ENCODE results near the gene HCRT. TPM values are rescaled to one million over a fixed set of nuclear protein-coding genes. Genes with fewer than 3 reads are reported as not detected.
"Not testable (repeated sequence)": the region's sequence is repeated elsewhere in the genome, so short reads cannot be mapped to it uniquely, and the experiment has no call there.

Gene HCRT
- total RNA-seq, 1 donor from 2014 or later, result not detected

DNA sequence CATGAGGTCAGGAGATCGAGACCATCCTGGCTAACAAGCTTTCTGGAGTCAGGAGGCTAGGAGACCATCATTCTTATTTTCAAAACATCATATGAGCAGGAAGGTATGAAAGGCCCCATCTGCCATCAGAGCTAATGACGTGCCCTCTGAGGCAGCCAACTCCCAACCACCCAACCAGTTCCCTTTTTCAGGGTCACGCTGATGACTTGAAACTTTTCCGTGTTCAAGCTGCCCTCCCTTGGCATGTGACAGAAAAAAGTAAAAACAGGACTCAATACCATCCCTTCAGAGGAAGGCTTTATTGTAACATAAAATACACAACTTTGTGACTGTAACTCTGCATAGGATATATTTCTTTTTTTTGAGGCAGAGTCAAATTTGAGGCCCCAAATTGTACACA lies 13.6 kb upstream of the HCRT start:
- DNase-seq (ENCODE audit: low read depth), result no peak

DNA sequence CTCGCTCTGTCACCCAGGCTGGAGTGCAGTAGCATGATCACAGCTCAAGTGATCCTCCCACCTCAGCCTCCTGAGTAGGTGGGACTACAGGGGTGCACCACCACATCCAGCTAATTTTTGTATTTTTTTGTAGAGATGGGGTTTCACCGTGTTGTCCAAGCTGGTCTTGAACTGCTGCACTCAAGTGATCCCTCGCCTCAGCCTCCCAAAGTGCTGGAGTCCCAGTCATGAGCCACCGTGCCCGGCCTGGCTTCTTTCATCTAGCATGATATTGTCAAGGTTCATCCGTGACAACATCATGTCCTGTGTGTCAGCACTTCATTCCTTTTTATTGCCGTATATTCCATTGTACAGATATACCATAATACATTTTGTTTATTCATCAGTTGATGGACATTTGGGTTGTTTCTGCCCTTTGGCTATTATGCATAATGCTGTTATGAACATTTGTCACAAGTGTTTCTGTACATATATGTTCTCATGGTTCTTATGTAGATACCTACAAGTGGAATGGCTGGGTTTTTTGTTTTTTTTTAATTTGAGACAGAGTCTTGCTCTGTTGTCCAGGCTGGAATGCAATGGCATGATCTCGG lies 12.4 kb upstream of the HCRT start:
- no peak for DNase-seq (ENCODE audit: low read depth)

DNA sequence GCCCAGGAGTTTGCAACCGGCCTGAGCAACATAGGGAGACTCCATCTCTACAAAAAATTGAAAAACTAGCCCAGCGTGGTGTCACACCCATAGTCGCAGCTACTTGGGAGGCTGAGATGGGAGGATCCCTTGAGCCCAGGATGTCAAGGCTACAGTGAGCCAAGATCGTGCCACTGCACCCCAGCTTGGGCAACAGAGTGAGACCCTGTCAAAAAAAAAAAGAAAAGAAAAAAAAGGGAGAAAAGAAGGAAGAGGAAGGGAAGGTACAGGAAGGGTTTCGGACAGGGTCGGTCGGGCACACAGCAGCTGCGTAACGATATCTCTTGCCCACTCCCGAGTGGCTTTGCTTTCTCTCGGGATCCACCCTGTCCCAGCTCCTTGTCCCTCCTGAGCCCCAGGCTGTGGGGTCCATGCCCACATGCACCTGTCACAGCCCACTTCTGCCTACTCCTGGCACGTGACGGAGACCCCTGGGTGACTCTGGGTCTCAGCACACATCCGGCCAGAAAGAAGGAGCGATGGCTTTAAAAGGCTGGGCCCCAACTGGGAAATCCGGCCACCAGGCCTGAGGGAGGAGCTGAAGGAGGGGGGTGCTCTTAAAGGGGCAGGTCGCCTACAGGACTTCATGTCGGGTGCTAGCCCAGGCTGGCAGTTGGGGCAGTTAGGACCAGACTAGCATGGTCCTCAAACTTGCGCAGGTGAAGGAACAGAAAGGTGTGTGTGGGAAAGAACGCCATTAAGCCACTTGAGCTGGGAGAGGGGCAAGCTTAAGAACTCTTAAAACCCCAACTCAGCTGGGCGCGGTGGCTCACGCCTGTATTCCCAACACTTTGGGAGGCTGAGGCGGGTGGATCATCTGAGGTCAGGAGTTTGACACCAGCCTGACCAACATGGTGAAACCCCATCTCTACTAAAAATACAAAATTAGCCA lies 9.0 kb upstream of the HCRT start, which contains the start of gene GHDC:
GHDC (minus strand) TSS at position 526 of the 931 bp plus-strand sequence. CDS start 913 bp downstream, outside the sequence.
- DNase-seq (ENCODE audit: low read depth), result peak; percentile 80

DNA sequence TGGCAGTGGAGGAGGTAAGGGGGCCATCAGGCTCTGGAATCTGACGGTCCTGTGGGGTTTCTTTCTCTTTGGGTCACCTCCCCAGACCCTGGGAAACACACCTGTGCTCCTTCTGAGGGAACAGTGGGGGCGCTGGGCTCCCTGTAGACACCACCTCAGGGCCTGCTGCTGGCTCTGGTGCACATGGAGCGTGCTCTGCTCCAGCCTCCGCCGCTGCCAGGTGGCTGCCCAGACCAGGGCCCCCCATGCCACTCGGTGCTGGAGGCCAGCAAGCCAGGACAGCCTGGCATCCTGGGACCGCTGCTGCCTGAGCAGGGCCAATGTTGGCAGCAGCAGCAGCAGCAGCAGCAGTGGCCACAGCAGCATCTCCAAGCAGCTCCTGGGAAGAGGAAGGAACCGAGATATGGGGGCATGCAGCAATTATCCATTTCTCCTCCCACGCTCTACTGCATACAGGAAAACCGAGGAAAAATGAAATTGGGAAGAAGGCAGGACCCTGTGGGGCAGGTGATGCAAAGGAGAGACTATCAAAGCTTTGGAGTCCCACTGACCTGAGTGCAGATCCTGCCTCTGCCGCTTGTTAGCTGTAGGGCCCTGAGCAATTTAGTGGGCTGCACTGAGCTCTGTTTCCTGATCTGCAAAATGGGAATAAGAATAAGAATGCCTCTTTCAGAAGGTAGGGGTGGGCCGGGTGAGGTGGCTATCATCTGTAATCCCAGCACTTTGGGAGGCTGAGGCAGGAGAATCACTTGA lies 8.1 kb upstream of the HCRT start:
- no peak for DNase-seq (ENCODE audit: low read depth)

DNA sequence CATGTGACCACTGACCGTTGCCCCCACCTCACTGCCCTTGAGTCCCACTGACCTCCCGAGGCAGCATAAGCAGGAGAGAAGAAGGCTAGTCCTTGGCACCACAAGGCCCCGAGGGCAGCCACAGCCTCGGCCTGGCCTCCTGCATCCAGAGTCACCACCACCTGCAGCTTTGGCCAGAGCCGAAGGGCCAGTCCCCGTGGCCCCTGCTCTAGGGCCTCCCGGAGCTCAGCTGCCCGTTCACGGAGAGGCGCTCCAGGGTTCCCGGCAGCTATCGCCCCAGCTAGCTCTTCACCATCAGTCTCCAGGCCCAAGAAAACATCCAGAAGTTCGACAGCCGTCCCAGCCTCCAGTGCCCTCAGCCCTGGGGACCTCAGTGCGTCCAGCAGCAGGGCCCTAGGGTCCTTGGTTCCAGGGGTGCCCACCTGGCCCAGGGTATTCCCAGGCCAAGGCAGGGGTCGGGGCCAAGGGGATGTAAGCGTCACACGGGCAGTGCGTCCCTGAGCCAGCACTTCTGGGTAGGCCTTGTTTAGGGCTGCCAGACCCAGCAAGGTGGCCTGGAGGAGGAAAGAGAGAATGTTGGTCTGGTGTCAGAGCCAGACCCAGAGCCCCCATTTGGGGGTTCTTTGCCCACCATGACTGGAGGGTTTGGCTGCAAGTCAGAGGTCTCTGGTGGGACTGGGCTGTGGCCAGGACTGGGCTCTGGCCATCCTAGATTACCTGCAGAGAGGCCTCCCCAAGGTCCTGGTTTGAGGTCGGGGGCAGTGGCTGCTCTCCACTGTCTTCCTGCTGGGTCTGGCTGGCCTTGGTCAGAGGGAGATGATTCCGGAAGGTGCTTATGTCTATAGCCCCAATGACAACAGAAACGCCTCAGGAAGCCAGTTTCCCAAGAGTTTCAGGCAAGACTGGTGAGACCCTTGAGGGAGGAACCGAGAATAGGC lies 7.2 kb upstream of the HCRT start:
- DNase-seq (ENCODE audit: low read depth), result no peak

DNA sequence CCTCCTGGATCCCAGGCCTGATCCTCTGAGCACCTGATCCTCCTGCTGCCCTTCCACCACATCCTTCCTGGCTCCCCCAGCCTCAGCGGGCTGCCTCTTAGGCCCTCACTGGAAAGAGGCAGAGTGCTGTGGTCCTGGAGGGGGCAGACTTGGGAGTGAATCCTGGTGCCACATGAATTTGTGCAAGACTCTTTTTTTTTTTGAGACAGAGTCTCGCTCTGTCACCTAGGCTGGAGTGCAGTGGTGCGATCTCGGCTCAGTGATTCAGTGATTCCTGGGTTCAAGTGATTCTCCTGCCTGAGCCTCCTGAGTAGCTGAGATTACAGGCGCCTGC lies 6.0 kb upstream of the HCRT start:
- DNase-seq (ENCODE audit: low read depth), result no peak

DNA sequence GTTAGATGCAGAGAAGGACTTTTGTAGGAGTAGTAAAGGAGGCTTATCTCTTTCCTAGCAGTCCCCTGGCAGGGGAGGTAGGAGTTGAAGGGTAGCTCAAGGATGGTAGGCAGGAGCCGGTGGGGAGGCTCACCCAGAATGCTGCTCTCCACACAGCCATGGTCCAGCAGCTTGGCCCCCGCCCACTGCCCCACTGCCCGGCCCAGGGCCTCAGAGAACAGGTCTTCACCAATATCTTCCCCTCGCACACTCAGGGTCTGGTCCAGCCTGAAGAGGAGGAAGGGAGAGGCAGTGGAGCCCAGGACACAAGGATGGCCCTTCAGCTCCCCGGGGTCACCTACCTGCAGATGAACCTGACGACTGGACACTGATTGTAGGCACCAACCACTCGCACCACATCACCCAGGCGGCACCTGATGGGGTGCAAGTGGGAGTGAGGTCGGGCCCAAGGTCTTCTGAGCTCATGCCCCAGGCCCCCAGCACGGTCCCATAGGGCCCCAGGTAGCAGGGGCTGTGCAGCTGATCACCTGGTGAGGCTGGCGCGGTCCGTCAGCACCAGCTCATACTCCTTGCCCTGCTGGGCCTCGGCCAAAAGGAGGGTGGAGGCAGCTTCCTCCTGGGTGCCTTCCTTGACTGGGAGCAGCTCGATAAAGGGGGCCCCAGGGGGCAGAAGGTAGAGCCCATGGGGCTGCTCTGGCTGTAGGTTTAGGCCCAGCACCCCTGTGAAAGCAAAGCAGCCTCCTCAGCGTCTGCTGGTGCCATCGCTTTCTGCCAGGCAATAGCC lies 5.4 kb upstream of the HCRT start:
- DNase-seq (ENCODE audit: low read depth), result no peak

DNA sequence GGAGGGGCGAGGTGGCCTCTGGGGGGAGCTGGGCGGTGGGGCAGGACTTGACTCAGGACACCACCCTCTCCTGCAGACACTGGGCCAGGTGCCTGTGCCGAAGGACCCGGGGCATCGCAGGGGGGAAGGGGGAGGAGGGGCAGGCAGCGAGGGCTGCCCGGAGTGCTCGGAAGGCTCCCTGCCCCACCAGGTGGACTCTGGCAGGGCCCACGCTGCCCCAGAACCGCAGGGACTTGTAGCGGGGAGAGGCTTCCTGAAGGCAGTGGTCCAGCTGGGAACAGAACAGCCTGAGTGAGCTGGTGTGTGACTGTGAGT lies 4.4 kb upstream of the HCRT start:
- no peak for DNase-seq (ENCODE audit: low read depth)

DNA sequence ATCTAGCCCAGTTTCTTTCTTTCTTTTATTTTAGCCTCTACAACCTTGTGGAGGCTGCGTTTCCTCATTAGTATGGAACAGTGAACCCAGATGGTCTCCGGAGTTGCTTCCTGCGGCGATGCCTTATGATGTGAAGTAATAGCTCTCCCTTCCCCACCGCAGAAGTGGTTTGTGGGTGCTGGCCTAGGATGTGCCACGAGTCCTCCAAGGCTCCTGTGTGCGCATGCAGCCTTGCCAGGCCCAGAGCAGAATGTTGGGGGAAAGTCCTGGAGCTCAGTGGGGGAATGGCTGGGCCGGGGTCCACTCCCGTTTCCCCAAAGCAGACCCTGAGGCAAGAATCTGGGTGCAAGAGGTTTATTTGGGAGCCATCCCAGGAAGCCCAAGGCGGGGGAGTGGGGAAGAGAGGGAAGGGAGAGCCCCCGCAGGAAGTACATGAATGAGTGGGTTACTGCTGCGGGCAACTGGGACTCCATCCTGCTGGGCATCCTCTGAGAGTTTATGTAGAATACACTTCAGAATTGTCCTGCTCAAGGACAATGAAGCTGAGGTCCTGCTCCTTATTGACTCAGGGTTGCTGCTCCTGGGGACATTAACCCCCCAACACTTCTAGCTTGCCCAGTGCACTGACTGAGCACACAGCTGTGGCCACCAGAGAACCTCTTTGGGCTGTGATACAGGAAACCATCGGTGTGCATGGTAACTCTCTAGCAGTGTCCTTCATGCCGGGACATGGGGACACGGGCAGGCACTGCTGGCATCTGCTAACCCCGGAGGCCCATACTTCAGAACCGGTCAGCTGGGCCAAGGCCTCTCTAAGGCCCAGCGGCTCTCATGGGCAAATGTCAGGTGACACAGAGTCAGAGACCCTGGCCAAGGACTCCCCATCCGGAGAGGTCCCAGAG lies 3.7 kb upstream of the HCRT start:
- DNase-seq (ENCODE audit: low read depth), result no peak

DNA sequence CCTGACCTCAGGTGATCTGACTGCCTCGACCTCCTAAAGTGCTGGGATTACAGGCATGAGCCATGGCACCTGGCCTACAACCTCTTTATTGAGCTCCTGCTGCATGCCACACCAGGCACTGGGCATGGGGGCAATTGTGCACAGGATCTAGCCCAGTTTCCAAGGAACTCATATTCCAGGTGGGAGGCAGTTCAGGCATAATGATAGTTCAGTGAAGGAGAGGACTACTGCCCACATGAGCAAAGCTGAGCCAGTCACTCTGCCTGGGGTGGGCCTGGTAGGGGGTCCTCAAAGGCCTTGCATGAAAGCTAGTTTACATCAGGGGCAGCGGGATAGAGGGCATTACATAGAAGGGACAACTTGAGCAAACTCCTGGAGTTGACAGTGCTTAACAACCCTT lies 2.6 kb upstream of the HCRT start:
- DNase-seq (ENCODE audit: low read depth), result no peak

DNA sequence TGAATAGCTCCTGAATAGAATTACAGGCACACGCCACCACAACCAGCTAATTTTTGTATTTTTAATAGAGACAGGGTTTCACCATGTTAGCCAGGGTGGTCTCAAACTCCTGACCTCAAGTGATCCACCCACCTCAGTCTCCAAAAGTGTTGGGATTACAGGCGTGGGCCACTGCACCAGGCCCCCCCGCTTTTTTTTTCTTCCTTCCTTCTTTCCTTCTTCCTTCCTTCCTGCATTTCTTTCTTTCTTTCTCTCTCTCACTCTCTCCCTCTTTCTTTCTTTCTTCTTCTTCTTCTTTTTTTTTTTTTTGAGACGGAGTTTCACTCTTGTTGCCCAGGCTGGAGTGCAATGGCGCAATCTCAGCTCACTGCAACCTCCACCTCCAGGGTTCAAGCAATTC lies 939 bp upstream of the HCRT start:
- DNase-seq (ENCODE audit: low read depth), result not testable (repeated sequence)

DNA sequence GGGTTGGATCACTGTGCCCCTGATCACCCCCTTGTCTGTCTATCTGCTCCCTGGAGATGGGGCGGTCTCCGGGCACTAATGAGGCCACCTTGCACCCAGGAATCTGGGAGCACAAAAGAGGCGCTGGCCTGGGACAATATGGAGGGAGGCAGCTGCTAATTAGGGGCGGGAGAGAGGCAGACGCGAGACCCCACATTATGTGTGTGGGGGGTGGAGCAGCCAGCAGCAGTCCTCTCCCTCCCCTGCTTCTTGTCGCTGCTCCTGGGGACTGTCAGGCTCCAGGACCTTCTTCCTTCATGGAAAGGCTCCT lies 324 bp upstream of the HCRT start:
- no peak for DNase-seq (ENCODE audit: low read depth)

DNA sequence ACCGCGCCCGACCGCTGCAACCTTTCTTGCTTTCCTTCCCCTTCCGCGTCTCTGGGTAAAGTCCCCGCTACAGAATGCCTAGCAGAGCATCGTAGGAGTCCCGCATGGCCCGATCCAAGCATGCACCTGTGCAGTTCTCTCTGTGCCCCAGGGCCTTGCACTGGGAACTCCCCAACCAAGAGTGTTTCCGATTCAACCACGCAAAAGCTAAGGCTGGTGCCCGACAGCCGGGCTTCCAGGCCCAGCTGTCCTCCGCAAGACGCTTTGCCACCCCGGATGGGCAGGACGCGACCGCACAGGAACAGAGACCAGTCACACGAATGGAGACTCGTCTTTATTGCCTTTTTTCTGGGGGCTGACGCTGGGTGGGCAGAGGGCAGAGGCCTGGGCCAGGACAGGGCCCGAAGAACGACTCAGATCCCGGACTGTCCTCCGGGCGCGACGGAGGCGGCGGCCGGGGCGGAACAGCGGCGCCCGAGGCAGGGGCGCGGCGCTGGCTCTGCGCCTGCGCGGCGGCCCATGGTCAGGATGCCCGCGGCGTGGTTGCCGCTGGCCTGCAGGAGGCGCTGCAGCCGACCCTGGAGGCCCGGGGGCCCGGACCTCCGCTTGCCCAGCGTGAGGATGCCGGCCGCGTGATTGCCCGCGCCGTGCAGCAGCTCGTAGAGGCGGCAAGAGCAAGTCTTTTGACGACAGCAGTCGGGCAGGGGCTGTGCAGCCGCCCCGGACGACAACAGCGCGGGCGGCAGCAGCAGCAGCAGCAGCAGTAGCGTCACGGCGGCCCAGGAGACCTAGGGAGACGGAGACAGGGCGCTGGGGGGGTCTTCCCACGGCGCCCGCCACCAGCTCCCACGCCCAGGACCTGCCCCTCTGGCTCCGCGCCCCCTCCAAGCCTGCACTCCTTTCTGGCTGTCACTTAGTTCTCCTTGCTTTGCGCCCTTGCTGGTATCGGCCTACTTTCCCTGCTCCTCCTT lies 1.2 kb downstream of the HCRT start:
- peak; percentile 77 for DNase-seq (ENCODE audit: low read depth)

DNA sequence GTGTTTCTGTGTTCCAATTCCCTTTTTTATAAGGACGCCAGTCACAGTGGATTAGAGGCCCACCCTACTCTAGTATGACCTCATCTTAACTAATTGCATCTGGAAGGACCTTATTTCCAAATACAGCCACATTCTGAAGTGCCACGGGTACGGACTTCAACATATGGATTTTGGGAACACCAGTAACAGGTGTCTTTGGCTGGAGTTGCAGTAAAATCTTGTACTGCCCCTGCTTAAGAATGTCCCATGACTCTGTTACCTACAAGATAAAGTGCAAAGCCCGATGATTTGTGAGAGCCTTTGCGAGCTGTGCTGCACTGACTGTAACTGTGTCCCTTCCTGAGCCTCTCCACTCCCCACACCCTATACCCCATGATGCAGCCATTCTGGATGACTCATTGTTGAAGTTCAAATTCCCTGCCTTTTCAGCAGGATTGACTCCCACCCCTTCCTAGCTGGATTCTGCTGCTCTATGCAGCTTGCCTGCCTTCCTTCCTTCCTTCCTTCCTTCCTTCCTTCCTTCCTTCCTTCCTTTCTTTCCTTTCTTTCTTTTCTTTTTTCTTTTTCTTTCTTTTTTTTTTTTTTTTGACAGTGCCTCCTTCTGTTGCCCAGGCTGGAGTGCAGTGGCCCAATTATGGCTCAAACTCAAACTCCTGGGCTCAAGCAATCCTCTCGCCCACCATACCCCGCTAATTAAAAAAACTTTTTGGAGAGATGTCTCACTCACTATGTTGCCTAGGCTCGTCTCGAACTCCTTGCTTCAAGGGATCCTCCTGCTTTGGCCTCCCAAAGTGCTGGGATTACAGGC lies 2.1 kb downstream of the HCRT start:
- DNase-seq (ENCODE audit: low read depth), result peak; percentile 13

DNA sequence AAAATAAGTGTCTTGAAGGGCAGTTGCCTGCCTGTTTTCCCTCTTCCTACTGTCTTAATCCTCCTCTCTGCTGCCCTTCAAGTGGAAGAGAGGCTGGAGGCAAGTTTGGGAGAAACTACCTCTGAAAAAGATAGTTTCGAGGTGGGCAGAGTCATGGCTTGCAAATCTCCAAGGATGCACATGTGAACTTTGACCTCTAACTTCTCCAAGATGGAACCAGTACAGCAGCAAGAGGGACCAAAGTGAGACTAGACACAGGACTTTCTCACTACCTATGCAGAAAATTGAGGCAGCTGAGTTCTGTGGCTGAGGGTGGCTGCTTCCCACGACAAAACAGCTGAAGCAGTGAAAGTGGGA lies 3.4 kb downstream of the HCRT start:
- no peak for DNase-seq (ENCODE audit: low read depth)

DNA sequence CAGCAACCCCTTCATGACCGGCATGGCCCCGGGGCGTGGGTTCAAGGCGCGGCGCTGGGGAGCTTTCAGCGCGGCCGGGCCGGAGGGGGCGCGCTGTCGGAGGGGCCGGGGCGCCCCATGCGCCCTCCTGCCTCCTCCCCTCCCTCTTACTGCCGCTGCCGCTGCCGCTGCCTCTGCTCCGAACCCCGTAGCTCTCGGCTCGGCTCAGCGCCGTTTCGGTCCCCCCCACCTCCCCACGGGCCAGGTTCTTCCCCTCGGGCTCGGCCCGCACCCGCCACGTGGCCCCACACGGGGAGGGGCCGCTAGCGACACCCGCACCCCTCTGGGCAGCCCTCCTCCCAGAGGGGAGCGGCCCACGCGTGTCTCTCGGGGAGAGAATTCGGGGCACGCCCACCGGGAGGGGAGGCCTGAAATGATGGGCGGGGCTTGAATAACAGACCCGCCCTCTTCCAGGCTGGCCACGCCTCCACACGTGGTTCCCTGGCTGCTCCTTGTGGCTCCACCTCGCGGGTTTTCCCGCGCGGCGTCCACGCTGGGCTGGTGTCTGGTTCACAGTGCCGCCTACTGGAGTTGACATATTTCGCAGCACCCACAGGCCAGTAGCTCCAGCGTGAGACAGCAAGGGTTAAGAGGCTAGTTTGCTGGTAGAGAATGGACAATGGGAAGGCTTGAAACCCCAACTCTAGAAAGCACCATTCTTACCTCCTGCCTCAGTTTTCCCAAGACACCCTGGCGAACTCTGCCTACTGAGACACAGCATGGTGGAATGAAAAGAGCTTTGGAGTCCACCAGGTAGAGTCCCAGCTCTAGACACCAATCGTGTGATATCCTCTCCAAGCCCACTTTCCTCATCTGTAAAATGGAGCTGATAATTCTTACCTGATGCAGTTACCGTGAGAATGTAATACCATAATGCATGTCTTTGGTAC lies 4.1 kb downstream of the HCRT start, which contains the start of gene KCNH4:
KCNH4 (minus strand) TSS at position 221 of the 929 bp plus-strand sequence; CDS start at position 24, 197 bp downstream.
- DNase-seq (ENCODE audit: low read depth), result peak; percentile 48
